Epithelial cell of proximal tubule (primary cell): ENCODE data around the gene FST. TPM values are rescaled to one million over a fixed set of nuclear protein-coding genes. Genes with fewer than 3 reads are reported as not detected.

Experiments used
- DNase-seq: peaks from one replicate; pipeline ENCODE4 v3.0.0-alpha.2; 2011; ENCODE audit warnings: low read depth
- H3K4me3 ChIP-seq: 2 replicates; pipeline ENCODE4 v1.5.1; 2011; ENCODE audit warnings: low read depth, mild to moderate bottlenecking, low read length
- total RNA-seq: library from RNA; depleted of rRNA; stranded (reverse); fragments of >200 nt; gene quantifications from 2 replicates; pipeline ENCODE4 v1.2.3, GENCODE V29; 2015
- TF ChIP-seq, protein P1 (sequence below): conservative IDR thresholded peaks from 2 replicates; pipeline ENCODE4 v1.5.1; 2012; ENCODE audit warnings: low read depth, mild to moderate bottlenecking, low read length

The FST gene, protein sequence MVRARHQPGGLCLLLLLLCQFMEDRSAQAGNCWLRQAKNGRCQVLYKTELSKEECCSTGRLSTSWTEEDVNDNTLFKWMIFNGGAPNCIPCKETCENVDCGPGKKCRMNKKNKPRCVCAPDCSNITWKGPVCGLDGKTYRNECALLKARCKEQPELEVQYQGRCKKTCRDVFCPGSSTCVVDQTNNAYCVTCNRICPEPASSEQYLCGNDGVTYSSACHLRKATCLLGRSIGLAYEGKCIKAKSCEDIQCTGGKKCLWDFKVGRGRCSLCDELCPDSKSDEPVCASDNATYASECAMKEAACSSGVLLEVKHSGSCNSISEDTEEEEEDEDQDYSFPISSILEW
- total RNA-seq: 0.14 and 0.40 TPM in 2 replicates

- no peak for DNase-seq
- TF ChIP-seq, protein P1, sequence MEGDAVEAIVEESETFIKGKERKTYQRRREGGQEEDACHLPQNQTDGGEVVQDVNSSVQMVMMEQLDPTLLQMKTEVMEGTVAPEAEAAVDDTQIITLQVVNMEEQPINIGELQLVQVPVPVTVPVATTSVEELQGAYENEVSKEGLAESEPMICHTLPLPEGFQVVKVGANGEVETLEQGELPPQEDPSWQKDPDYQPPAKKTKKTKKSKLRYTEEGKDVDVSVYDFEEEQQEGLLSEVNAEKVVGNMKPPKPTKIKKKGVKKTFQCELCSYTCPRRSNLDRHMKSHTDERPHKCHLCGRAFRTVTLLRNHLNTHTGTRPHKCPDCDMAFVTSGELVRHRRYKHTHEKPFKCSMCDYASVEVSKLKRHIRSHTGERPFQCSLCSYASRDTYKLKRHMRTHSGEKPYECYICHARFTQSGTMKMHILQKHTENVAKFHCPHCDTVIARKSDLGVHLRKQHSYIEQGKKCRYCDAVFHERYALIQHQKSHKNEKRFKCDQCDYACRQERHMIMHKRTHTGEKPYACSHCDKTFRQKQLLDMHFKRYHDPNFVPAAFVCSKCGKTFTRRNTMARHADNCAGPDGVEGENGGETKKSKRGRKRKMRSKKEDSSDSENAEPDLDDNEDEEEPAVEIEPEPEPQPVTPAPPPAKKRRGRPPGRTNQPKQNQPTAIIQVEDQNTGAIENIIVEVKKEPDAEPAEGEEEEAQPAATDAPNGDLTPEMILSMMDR: no peak
- H3K4me3 ChIP-seq: peak within 1 kb of the TSS; percentile 61
Observed at GRCh38 chr5:53480416-53481158, at the start of gene FST. Gene FST, plus strand, starts transcription at chr5:53480629. Its CDS starts 163 bp downstream, at chr5:53480792.

DNA sequence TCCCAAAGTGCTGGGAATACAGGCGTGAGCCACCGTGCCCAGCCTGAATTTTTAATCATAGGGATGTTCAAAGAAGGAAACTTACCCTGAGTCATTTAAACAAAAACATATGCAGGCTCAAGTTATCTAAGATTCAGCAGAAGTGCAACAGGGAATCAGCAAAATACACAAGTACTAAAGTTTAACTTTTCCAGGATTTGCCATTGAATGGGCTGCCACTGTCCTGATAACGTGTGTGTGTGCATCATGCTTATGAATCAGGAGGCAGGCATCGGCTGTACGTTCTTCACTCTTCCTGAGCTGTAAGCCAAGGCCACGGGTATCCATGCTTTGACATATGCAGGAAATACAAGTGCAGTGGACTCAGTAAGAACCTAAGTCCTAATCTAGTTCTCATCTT lies 48.8 kb upstream of the FST start:
- TF ChIP-seq, protein P1: no peak
- DNase-seq: no peak

DNA sequence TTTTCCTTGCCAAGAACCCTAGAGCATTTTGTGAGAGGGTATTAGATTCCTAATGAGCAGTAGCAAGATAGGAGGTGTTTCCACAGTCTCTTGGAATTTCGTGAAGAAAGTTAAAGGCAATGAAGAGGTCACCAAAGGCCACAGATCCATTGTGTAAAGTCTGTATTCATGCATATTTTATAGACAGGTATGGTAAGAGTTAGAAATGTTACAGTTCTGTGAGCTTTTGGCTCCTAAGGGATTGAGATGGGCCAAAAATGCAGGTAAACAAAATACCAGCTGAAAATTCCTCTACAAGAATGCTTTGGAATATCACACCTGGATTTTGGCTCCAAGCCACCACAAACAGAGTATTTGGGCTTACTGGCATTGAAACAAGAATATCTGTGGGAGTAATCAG lies 47.4 kb upstream of the FST start:
- TF ChIP-seq, protein P1: no peak
- H3K4me3 ChIP-seq: no peak overlapping the region
- no peak for DNase-seq

More for the DNA sequence above, 48.8 kb upstream of the FST start:
- H3K4me3 ChIP-seq: no peak overlapping the region

- TF ChIP-seq, protein P1: no peak
- H3K4me3 ChIP-seq: no peak overlapping the region
- no peak for DNase-seq
Observed at GRCh38 chr5:53434541-53434940, 45.9 kb upstream of the FST start.

GRCh38 chr5:53436480-53437191 lies 43.8 kb upstream of the FST start:
- no peak overlapping the region for H3K4me3 ChIP-seq
- no peak for DNase-seq
- TF ChIP-seq, protein P1: no peak

- H3K4me3 ChIP-seq: no peak overlapping the region
- TF ChIP-seq, protein P1: no peak
- DNase-seq: no peak
Observed at GRCh38 chr5:53438079-53438478, 42.4 kb upstream of the FST start.
